ENCODE data around the gene ZNF267. TPM values are rescaled to one million over a fixed set of nuclear protein-coding genes. Genes with fewer than 3 reads are reported as not detected.

Gene ZNF267
- total RNA-seq, 1 donor from 2014 or later: 15.0 TPM

- no peak overlapping the region for H3K27ac Mint-ChIP-seq (ENCODE audit: unreplicated experiment)
- no peaks in the 10 kb centered on the region for H3K9me3 Mint-ChIP-seq
- H3K4me1 Mint-ChIP-seq: peaks cover 10% of the 10 kb centered on the region
- no peak for DNase-seq (ENCODE audit: low read depth, low spot score)
- no peak overlapping the region for H3K4me3 Mint-ChIP-seq
- TF ChIP-seq CTCF (conservative IDR thresholded peaks at IDR 0.05): no peak
- H3K36me3 Mint-ChIP-seq (ENCODE audit: low read depth): no peaks in the 10 kb centered on the region
- H3K27me3 Mint-ChIP-seq (ENCODE audit: low read depth): peaks cover 52% of the 10 kb centered on the region
Observed at GRCh38 chr16:31869511-31870201, 4.0 kb upstream of the ZNF267 start.

- Mint-ChIP-seq H3K4me1 (peaks cover 21% of the 10 kb centered on the region), H3K4me3 (no peak overlapping the region), H3K27ac (ENCODE audit: unreplicated experiment) (no peak overlapping the region), H3K36me3 (ENCODE audit: low read depth) (no peaks in the 10 kb centered on the region), H3K9me3 (no peaks in the 10 kb centered on the region), H3K27me3 (ENCODE audit: low read depth) (peaks cover 41% of the 10 kb centered on the region)
- no peak for TF ChIP-seq CTCF (conservative IDR thresholded peaks at IDR 0.05)
- DNase-seq (ENCODE audit: low read depth, low spot score): no peak
Observed at GRCh38 chr16:31870809-31871208, 2.8 kb upstream of the ZNF267 start.

- Mint-ChIP-seq H3K4me1 (peaks cover 28% of the 10 kb centered on the region), H3K4me3 (no peak overlapping the region), H3K36me3 (ENCODE audit: low read depth) (no peaks in the 10 kb centered on the region), H3K27me3 (ENCODE audit: low read depth) (peaks cover 35% of the 10 kb centered on the region), H3K9me3 (no peaks in the 10 kb centered on the region), H3K27ac (ENCODE audit: unreplicated experiment) (no peak overlapping the region)
- DNase-seq (ENCODE audit: low read depth, low spot score): no peak
- TF ChIP-seq CTCF (conservative IDR thresholded peaks at IDR 0.05): no peak
Observed at GRCh38 chr16:31871510-31871909, 2.1 kb upstream of the ZNF267 start.

- TF ChIP-seq CTCF (conservative IDR thresholded peaks at IDR 0.05): no peak
- Mint-ChIP-seq H3K4me3 (peak overlapping the region; percentile 99), H3K4me1 (peaks cover 33% of the 10 kb centered on the region), H3K27me3 (ENCODE audit: low read depth) (peaks cover 30% of the 10 kb centered on the region), H3K27ac (ENCODE audit: unreplicated experiment) (no peak overlapping the region), H3K9me3 (no peaks in the 10 kb centered on the region), H3K36me3 (ENCODE audit: low read depth) (peaks cover 2% of the 10 kb centered on the region)
- no peak for DNase-seq (ENCODE audit: low read depth, low spot score)
Observed at GRCh38 chr16:31872201-31872600, 1.4 kb upstream of the ZNF267 start.

- Mint-ChIP-seq H3K9me3 (no peaks in the 10 kb centered on the region), H3K27ac (ENCODE audit: unreplicated experiment) (peak overlapping the region; percentile 90), H3K27me3 (ENCODE audit: low read depth) (peaks cover 12% of the 10 kb centered on the region), H3K4me1 (peaks cover 41% of the 10 kb centered on the region), H3K4me3 (peak overlapping the region; percentile 99), H3K36me3 (ENCODE audit: low read depth) (peaks cover 15% of the 10 kb centered on the region)
- DNase-seq (ENCODE audit: low read depth, low spot score): no peak
- no peak for TF ChIP-seq CTCF (conservative IDR thresholded peaks at IDR 0.05)
Observed at GRCh38 chr16:31874366-31875111, 932 bp downstream of the ZNF267 start.

Data from neural crest cell (in vitro differentiated cells).